GM23248 (cell line): ENCODE results near the gene ACP5. TPM values are rescaled to one million over a fixed set of nuclear protein-coding genes. Genes with fewer than 3 reads are reported as not detected.
"Not testable (repeated sequence)": the region's sequence is repeated elsewhere in the genome, so short reads cannot be mapped to it uniquely, and the experiment has no call there.

Source experiments
- DNase-seq: peaks from one replicate; pipeline ENCODE4 v3.0.0-alpha.2; 2015
- H2AFZ ChIP-seq: fragments of 200-600 bp; sonication (generic); 2 replicates; pipeline ENCODE4 v1.6.1; 2016; ENCODE audit warnings: antibody characterized with exemption
- H3F3A ChIP-seq: fragments of 200-600 bp; sonication (generic); 2 replicates; pipeline ENCODE4 v1.6.1; 2016; ENCODE audit warnings: mild to moderate bottlenecking, antibody characterized with exemption, mixed run types; ENCODE audit not compliant: insufficient read depth
- H3K27ac ChIP-seq: fragments of 200-600 bp; sonication (generic); 2 replicates; pipeline ENCODE4 v1.5.1; 2016; ENCODE audit warnings: mild to moderate bottlenecking
- H3K27me3 ChIP-seq: fragments of 200-600 bp; sonication (generic); replicated peaks from 2 replicates; pipeline ENCODE4 v1.6.1; 2016; ENCODE audit warnings: mild to moderate bottlenecking; ENCODE audit not compliant: insufficient read depth
- H3K36me3 ChIP-seq: fragments of 200-600 bp; sonication (generic); 2 replicates; pipeline ENCODE4 v1.6.1; 2016; ENCODE audit warnings: low read depth, mild to moderate bottlenecking
- H3K4me1 ChIP-seq: fragments of 200-600 bp; sonication (generic); 2 replicates; pipeline ENCODE4 v1.6.1; 2016; ENCODE audit warnings: mild to moderate bottlenecking; ENCODE audit not compliant: insufficient read depth
- H3K4me2 ChIP-seq: fragments of 200-600 bp; sonication (generic); one replicate; pipeline ENCODE4 v1.6.1; 2016; ENCODE audit warnings: mild to moderate bottlenecking; ENCODE audit not compliant: unreplicated experiment
- H3K4me3 ChIP-seq: fragments of 200-600 bp; sonication (generic); 2 replicates; pipeline ENCODE4 v1.5.1; 2016; ENCODE audit warnings: mild to moderate bottlenecking
- H3K79me2 ChIP-seq: fragments of 200-600 bp; sonication (generic); 2 replicates; pipeline ENCODE4 v1.6.1; 2016; ENCODE audit warnings: mild to moderate bottlenecking; ENCODE audit not compliant: insufficient read depth
- H3K9ac ChIP-seq: fragments of 200-600 bp; sonication (generic); 2 replicates; pipeline ENCODE4 v1.6.1; 2016; ENCODE audit warnings: mild to moderate bottlenecking
- H3K9me2 ChIP-seq: fragments of 200-600 bp; sonication (generic); 2 replicates; pipeline ENCODE4 v1.6.1; 2016; ENCODE audit warnings: mixed run types, mild to moderate bottlenecking, moderate library complexity; ENCODE audit not compliant: insufficient read depth
- H3K9me3 ChIP-seq: fragments of 200-600 bp; sonication (generic); one replicate; pipeline ENCODE4 v1.6.1; 2017; ENCODE audit warnings: low read depth
- H4K20me1 ChIP-seq: fragments of 200-600 bp; sonication (generic); 2 replicates; pipeline ENCODE4 v1.6.0; 2016; ENCODE audit not compliant: insufficient read depth
- EZH2 ChIP-seq: fragments of 200-600 bp; sonication (generic); IDR thresholded peaks from 2 replicates; pipeline ENCODE4 v1.6.1; 2018; ENCODE audit warnings: antibody characterized with exemption, mild to moderate bottlenecking; ENCODE audit not compliant: insufficient read depth, poor library complexity, severe bottlenecking
- EZH2phosphoT487 ChIP-seq: fragments of 200-600 bp; sonication (generic); IDR thresholded peaks from 2 replicates; pipeline ENCODE4 v1.6.1; 2018; ENCODE audit warnings: antibody characterized with exemption, moderate library complexity, mild to moderate bottlenecking, low read depth; ENCODE audit not compliant: insufficient read depth
- WGBS, 2 experiments: methylation state at CpG; one replicate each; pipeline ENCODE4 v1.1.6; 2015 to 2017; ENCODE audit warnings: low lambda C conversion rate in 2 of 2, low coverage in 1 of 2; ENCODE audit errors: missing lambda C conversion rate in 2 of 2; 5-methylcytosine and 5-hydroxymethylcytosine counted together
- in situ Hi-C: fragments of 300-500 bp; cut with MboI; formaldehyde crosslinking; loops from 2 replicates; pipeline ENCODE4 v1.15.0; 2020
- polyA plus RNA-seq: library from polyadenylated mRNA; unstranded; fragments of >200 nt; fragmentation: Nextera tagmentation; extraction: Ambion mirVana; gene quantifications from 2 replicates; pipeline ENCODE4 v1.2.1, GENCODE V29; 2016
- total RNA-seq: library from RNA; depleted of rRNA; stranded (reverse); fragments of >200 nt; shearing (Covaris generic); gene quantifications from 2 replicates; pipeline ENCODE4 v1.2.3, GENCODE V29; 2014

Gene ACP5
- total and polyA plus RNA-seq, 2 experiments from 2014 or later, result 0.11 to 0.26 TPM

DNA sequence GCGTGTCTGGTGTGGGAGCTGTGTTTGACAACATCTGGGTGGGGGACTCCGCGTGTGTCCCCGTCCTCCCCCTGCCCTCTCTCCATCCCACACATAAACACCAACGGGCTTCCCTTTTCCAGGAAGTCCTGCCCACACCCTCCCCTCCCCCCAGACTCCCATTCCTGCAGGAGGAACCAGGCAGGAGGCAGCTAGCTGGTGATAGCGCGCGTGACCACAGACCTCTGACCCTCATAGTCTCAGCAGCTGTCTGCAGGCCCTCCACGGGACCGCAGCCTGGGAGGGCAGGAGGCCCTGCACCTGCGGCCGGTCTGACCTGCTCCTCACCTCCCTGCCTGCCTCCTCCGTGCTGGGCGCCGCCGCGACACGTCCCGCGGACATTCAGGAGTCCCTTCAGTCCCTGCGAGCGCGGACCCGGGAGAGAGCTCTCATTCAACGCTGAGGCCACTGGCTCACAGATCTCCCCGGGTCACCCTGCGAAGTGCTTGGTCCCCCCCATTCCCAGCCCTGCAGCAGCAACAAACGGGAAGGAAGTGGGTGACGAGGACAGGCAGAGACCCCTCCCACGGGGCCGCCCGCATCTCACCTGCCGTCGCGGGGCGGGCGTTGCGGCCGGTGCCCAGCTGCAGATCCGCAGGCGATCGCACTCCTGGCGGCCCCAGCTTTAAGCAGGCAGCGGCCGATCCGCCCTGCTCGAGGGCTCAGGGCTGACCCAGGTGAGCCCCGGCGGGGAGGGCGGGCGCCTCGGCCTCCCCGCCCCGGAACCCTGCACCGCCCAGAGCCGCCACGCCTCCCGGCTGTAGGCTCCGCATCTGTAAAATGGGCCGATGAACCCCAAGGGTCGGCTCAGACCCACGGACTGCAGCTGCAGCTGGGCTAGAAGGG is 1.1 kb upstream of the ACP5 start:
- Histone ChIP-seq H3K4me2 (peak overlapping the region; percentile 35), H3K27ac (no peak overlapping the region), H3K9ac (no peak overlapping the region), H3K36me3 (no peaks in the 10 kb centered on the region), H2AFZ (peak overlapping the region; percentile 58), H3K9me2 (no peaks in the 10 kb centered on the region), H4K20me1 (no peaks in the 10 kb centered on the region), H3K79me2 (no peaks in the 10 kb centered on the region), H3K9me3 (no peaks in the 10 kb centered on the region), H3F3A (no peaks in the 10 kb centered on the region), H3K27me3 (no peaks in the 10 kb centered on the region), H3K4me1 (peaks cover 8% of the 10 kb centered on the region; the same call in 1 of the 2 replicates), H3K4me3 (peak overlapping the region; percentile 18; the same call in 1 of the 2 replicates)
- no peak for DNase-seq
- 16 to 19% methylated on average over 48 to 59 of the region's 62 CpGs for WGBS, 2 experiments
- in situ Hi-C loops, result no loop called here
- TF ChIP-seq EZH2phosphoT487 (no peak), EZH2 (no peak)

- Histone ChIP-seq H2AFZ (no peak overlapping the region), H3F3A (no peaks in the 10 kb centered on the region)
- in situ Hi-C loops, result no loop called here
Measured at GRCh38 chr19:11576227-11576626, 1.2 kb downstream of the ACP5 start.

DNA sequence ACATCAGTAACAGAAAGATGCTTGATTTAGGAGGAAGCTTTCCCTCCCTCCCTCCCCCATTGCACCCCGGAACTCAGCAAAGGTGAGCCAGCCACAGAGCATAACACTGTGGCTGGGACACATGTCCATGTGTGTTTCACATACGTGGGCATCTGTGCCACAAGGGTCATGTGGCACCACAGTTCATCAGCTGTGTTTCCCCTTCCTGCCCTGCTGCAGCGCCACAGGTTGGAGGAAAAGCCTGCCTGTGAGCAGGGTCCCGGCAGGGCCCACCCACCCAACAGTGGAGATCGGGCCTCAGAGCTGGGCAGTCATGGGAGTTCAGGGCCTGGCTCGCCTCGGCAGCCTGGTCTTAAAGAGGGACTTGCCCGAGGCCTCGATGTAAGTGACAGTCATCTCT is 2.8 kb downstream of the ACP5 start:
- Histone ChIP-seq H3K27ac (no peak overlapping the region), H3K36me3 (no peaks in the 10 kb centered on the region), H2AFZ (no peak overlapping the region), H3K9ac (no peak overlapping the region), H3F3A (no peaks in the 10 kb centered on the region), H4K20me1 (no peaks in the 10 kb centered on the region), H3K27me3 (no peaks in the 10 kb centered on the region), H3K9me3 (no peaks in the 10 kb centered on the region), H3K79me2 (no peaks in the 10 kb centered on the region), H3K9me2 (no peaks in the 10 kb centered on the region), H3K4me1 (no peaks in the 10 kb centered on the region), H3K4me2 (no peak overlapping the region), H3K4me3 (no peak overlapping the region)
- WGBS, 2 experiments, result 69 to 81% methylated on average over 9 of the region's 9 CpGs
- no peak for TF ChIP-seq EZH2phosphoT487
- no peak for TF ChIP-seq EZH2
- no peak for DNase-seq
- in situ Hi-C loops, result no loop called here

More at GRCh38 chr19:11576227-11576626, 1.2 kb downstream of the ACP5 start:
- H3K36me3 ChIP-seq, result no peaks in the 10 kb centered on the region
- no peak overlapping the region for H3K9ac ChIP-seq
- H3K4me1 ChIP-seq, result peaks cover 4% of the 10 kb centered on the region; the same call in 1 of the 2 replicates
- no peaks in the 10 kb centered on the region for H4K20me1 ChIP-seq
- H3K27me3 ChIP-seq, result no peaks in the 10 kb centered on the region
- no peak overlapping the region for H3K27ac ChIP-seq
- H3K9me2 ChIP-seq, result no peaks in the 10 kb centered on the region
- 84 to 91% methylated on average over 15 of the region's 15 CpGs for WGBS, 2 experiments
- H3K4me2 ChIP-seq, result no peak overlapping the region
- H3K4me3 ChIP-seq, result no peak overlapping the region
- no peaks in the 10 kb centered on the region for H3K79me2 ChIP-seq
- DNase-seq, result no peak
- no peak for TF ChIP-seq EZH2phosphoT487
- TF ChIP-seq EZH2, result no peak
- H3K9me3 ChIP-seq, result no peaks in the 10 kb centered on the region

GRCh38 chr19:11573763-11574162 is 3.7 kb downstream of the ACP5 start:
- 78 to 85% methylated on average over 4 of the region's 4 CpGs for WGBS, 2 experiments
- H3K79me2 ChIP-seq, H3K27me3 ChIP-seq, H3K4me1 ChIP-seq, H3K27ac ChIP-seq, H2AFZ ChIP-seq, H3K9me3 ChIP-seq, H3K36me3 ChIP-seq, H3F3A ChIP-seq, H3K9ac ChIP-seq, H3K4me3 ChIP-seq, H3K4me2 ChIP-seq, in situ Hi-C loops, DNase-seq, H3K9me2 ChIP-seq, H4K20me1 ChIP-seq: not testable (repeated sequence)

DNA sequence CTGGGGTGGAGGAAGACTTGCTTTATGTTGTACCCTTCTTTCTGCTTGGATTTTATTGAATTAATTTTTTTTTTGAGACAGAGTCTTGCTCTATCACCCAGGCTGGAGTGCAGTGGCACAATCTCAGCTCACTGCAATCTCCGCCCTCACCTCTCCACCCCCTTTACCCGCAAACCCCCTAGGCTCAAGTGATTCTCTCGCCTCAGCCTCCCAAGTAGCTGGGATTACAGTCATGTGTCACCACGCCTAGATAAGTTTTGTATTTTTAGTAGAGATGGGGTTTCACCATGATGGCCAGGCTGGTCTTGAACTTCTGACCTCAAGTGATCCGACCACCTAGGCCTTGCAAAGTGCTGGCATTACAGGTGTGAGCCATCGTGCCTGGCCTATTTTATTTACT is 4.1 kb downstream of the ACP5 start:
- H3K9me2 ChIP-seq, H3K27me3 ChIP-seq, DNase-seq, H3K4me2 ChIP-seq, H2AFZ ChIP-seq, H3K9me3 ChIP-seq, H3K79me2 ChIP-seq, H3K9ac ChIP-seq, H3K36me3 ChIP-seq, H3F3A ChIP-seq, H3K4me1 ChIP-seq, H3K4me3 ChIP-seq, H4K20me1 ChIP-seq, in situ Hi-C loops, H3K27ac ChIP-seq: not testable (repeated sequence)
- 76 to 81% methylated on average over 6 of the region's 6 CpGs for WGBS, 2 experiments
